ENCODE results near the gene PFKFB4.
"Not testable (repeated sequence)": the region's sequence is repeated elsewhere in the genome, so short reads cannot be mapped to it uniquely, and the experiment has no call there.

The PFKFB4 gene

GRCh38 chr3:48502728-48503168 is 53.9 kb downstream of the PFKFB4 start:
- DNase-seq (ENCODE audit: low read depth in 3 of 3, low spot score in 1 of 3), result no peak

GRCh38 chr3:48502121-48502520 is 54.5 kb downstream of the PFKFB4 start:
- DNase-seq (ENCODE audit: low read depth in 3 of 3, low spot score in 1 of 3), result no peak

GRCh38 chr3:48501196-48501595 is 55.4 kb downstream of the PFKFB4 start:
- DNase-seq (ENCODE audit: low read depth in 3 of 3, low spot score in 1 of 3), result no peak

- DNase-seq (ENCODE audit: low read depth in 3 of 3, low spot score in 1 of 3), result no peak
These were observed 55.9 kb downstream of the PFKFB4 start for GRCh38 chr3:48500656-48501055.

GRCh38 chr3:48493203-48493501 is 63.5 kb downstream of the PFKFB4 start:
- DNase-seq (ENCODE audit: low read depth in 3 of 3, low spot score in 1 of 3), result no peak

- no peak for DNase-seq (ENCODE audit: low read depth in 3 of 3, low spot score in 1 of 3)
These were observed 64.0 kb downstream of the PFKFB4 start for GRCh38 chr3:48492461-48493202.

GRCh38 chr3:48486952-48487351 is 69.7 kb downstream of the PFKFB4 start:
- no peak for DNase-seq (ENCODE audit: low read depth in 3 of 3, low spot score in 1 of 3)

GRCh38 chr3:48482822-48483221 is 73.8 kb downstream of the PFKFB4 start:
- DNase-seq (ENCODE audit: low read depth in 3 of 3, low spot score in 1 of 3), result not testable (repeated sequence)

- not testable (repeated sequence) for DNase-seq (ENCODE audit: low read depth in 3 of 3, low spot score in 1 of 3)
These were observed 75.7 kb downstream of the PFKFB4 start for GRCh38 chr3:48480891-48481290.

- peak in 1 of 3 donors; percentile 24 for DNase-seq (ENCODE audit: low read depth in 3 of 3, low spot score in 1 of 3)
These were observed 77.7 kb downstream of the PFKFB4 start for GRCh38 chr3:48478626-48479555.

- no peak for DNase-seq (ENCODE audit: low read depth in 3 of 3, low spot score in 1 of 3)
These were observed 78.6 kb downstream of the PFKFB4 start for GRCh38 chr3:48477959-48478520.

- no peak for DNase-seq (ENCODE audit: low read depth in 3 of 3, low spot score in 1 of 3)
These were observed 80.1 kb downstream of the PFKFB4 start for GRCh38 chr3:48476426-48477053.

- no peak for DNase-seq (ENCODE audit: low read depth in 3 of 3, low spot score in 1 of 3)
These were observed 81.4 kb downstream of the PFKFB4 start for GRCh38 chr3:48475188-48475587.

- no peak for DNase-seq (ENCODE audit: low read depth in 3 of 3, low spot score in 1 of 3)
These were observed 82.0 kb downstream of the PFKFB4 start for GRCh38 chr3:48474619-48475018.

- not testable (repeated sequence) for DNase-seq (ENCODE audit: low read depth in 3 of 3, low spot score in 1 of 3)
These were observed 82.6 kb downstream of the PFKFB4 start for GRCh38 chr3:48474031-48474430.

GRCh38 chr3:48473617-48473952 is 83.0 kb downstream of the PFKFB4 start:
- no peak for DNase-seq (ENCODE audit: low read depth in 3 of 3, low spot score in 1 of 3)

- DNase-seq (ENCODE audit: low read depth in 3 of 3, low spot score in 1 of 3), result peak; percentile 83 to 87 (median 85)
These were observed 83.5 kb downstream of the PFKFB4 start for GRCh38 chr3:48472923-48473616.

- no peak for DNase-seq (ENCODE audit: low read depth in 3 of 3, low spot score in 1 of 3)
These were observed 84.0 kb downstream of the PFKFB4 start for GRCh38 chr3:48472673-48472922.

GRCh38 chr3:48470286-48470685 is 86.3 kb downstream of the PFKFB4 start:
- DNase-seq (ENCODE audit: low read depth in 3 of 3, low spot score in 1 of 3), result no peak

GRCh38 chr3:48469046-48469915 is 87.3 kb downstream of the PFKFB4 start:
- DNase-seq (ENCODE audit: low read depth in 3 of 3, low spot score in 1 of 3), result no peak
